Adipocyte (in vitro differentiated cells): ENCODE data around the gene ZNHIT2.
"Not testable (repeated sequence)": the region's sequence is repeated elsewhere in the genome, so short reads cannot be mapped to it uniquely, and the experiment has no call there.

ENCODE experiments used
- DNase-seq: peaks from one replicate; pipeline ENCODE4 v3.0.0-alpha.2; 2015; ENCODE audit warnings: low read depth
- H3K27me3 ChIP-seq: replicated peaks from 2 replicates; pipeline ENCODE4 v1.7.0; 2013; ENCODE audit warnings: mild to moderate bottlenecking, low read length, moderate library complexity; ENCODE audit not compliant: control insufficient read depth, insufficient read depth
- H3K36me3 ChIP-seq: 2 replicates; pipeline ENCODE4 v1.7.0; 2013; ENCODE audit warnings: low read length, mild to moderate bottlenecking, moderate library complexity; ENCODE audit not compliant: control insufficient read depth, insufficient read depth, severe bottlenecking
- H3K4me1 ChIP-seq: 2 replicates; pipeline ENCODE4 v1.7.0; 2013; ENCODE audit warnings: mild to moderate bottlenecking, low read length, moderate library complexity; ENCODE audit not compliant: control insufficient read depth, insufficient read depth
- H3K4me3 ChIP-seq: 2 replicates; pipeline ENCODE4 v1.7.0; 2013; ENCODE audit warnings: mild to moderate bottlenecking, low read length, moderate library complexity
- H3K9ac ChIP-seq: 2 replicates; pipeline ENCODE4 v1.7.0; 2013; ENCODE audit warnings: mild to moderate bottlenecking, low read length, moderate library complexity
- H3K9me3 ChIP-seq: 2 replicates; pipeline ENCODE4 v1.7.0; 2013; ENCODE audit warnings: mild to moderate bottlenecking, low read length, moderate library complexity; ENCODE audit not compliant: control insufficient read depth

ZNHIT2 gene

GRCh38 chr11:65125197-65126056 is 7.9 kb upstream of the ZNHIT2 start:
- Histone ChIP-seq H3K4me3 (no peak overlapping the region), H3K36me3 (peaks cover 67% of the 10 kb centered on the region), H3K9me3 (no peaks in the 10 kb centered on the region), H3K4me1 (peaks cover 14% of the 10 kb centered on the region), H3K9ac (no peak overlapping the region), H3K27me3 (no peaks in the 10 kb centered on the region)
- DNase-seq, result no peak

GRCh38 chr11:65124480-65125196 is 7.1 kb upstream of the ZNHIT2 start:
- no peak for DNase-seq
- Histone ChIP-seq H3K36me3 (peaks cover 67% of the 10 kb centered on the region), H3K4me1 (peaks cover 14% of the 10 kb centered on the region), H3K9ac (no peak overlapping the region), H3K27me3 (no peaks in the 10 kb centered on the region), H3K9me3 (no peaks in the 10 kb centered on the region), H3K4me3 (no peak overlapping the region)

GRCh38 chr11:65121865-65122696 is 4.6 kb upstream of the ZNHIT2 start, which contains the start of the genes FAU and MRPL49:
FAU (minus strand) TSS chr11:65122134; CDS start chr11:65121813, 321 bp downstream.
MRPL49 (plus strand) TSS chr11:65122321; CDS start chr11:65122347, 26 bp downstream.
- no peaks in the 10 kb centered on the region for H3K27me3 ChIP-seq
- H3K4me3 ChIP-seq, result peak within 1 kb of the TSS; percentile 95
- no peaks in the 10 kb centered on the region for H3K9me3 ChIP-seq
- DNase-seq, result peak; percentile 99
- peaks cover 60% of the 10 kb centered on the region for H3K36me3 ChIP-seq
- H3K4me1 ChIP-seq, result peaks cover 14% of the 10 kb centered on the region
- H3K9ac ChIP-seq, result peak within 1 kb of the TSS; percentile 96

GRCh38 chr11:65121447-65121864 is 4.0 kb upstream of the ZNHIT2 start:
- Histone ChIP-seq H3K9me3 (no peaks in the 10 kb centered on the region), H3K27me3 (no peaks in the 10 kb centered on the region), H3K36me3 (peaks cover 54% of the 10 kb centered on the region), H3K9ac (peak overlapping the region; percentile 96), H3K4me3 (peak overlapping the region; percentile 95), H3K4me1 (peaks cover 17% of the 10 kb centered on the region)
- DNase-seq, result peak; percentile 42

- Histone ChIP-seq H3K36me3 (peaks cover 51% of the 10 kb centered on the region), H3K9ac (peak overlapping the region; percentile 96), H3K9me3 (no peaks in the 10 kb centered on the region), H3K4me1 (peaks cover 23% of the 10 kb centered on the region), H3K4me3 (peak overlapping the region; percentile 95), H3K27me3 (no peaks in the 10 kb centered on the region)
- DNase-seq, result no peak
These were observed 3.3 kb upstream of the ZNHIT2 start for GRCh38 chr11:65120831-65121230.

GRCh38 chr11:65119670-65119995 is 2.1 kb upstream of the ZNHIT2 start:
- Histone ChIP-seq H3K9me3 (no peaks in the 10 kb centered on the region), H3K27me3 (no peaks in the 10 kb centered on the region), H3K36me3 (peaks cover 41% of the 10 kb centered on the region), H3K4me3 (no peak overlapping the region), H3K4me1 (peaks cover 26% of the 10 kb centered on the region), H3K9ac (peak overlapping the region; percentile 64)
- DNase-seq, result no peak

GRCh38 chr11:65118891-65119669 is 1.6 kb upstream of the ZNHIT2 start:
- peak overlapping the region; percentile 93 for H3K9ac ChIP-seq
- H3K4me3 ChIP-seq, H3K9me3 ChIP-seq, H3K27me3 ChIP-seq, DNase-seq: not testable (repeated sequence)
- peaks cover 39% of the 10 kb centered on the region for H3K36me3 ChIP-seq
- peaks cover 26% of the 10 kb centered on the region for H3K4me1 ChIP-seq

- Histone ChIP-seq H3K9ac (peak overlapping the region; percentile 93), H3K4me3 (no peak overlapping the region), H3K27me3 (no peaks in the 10 kb centered on the region), H3K4me1 (peaks cover 28% of the 10 kb centered on the region), H3K9me3 (no peaks in the 10 kb centered on the region), H3K36me3 (peaks cover 39% of the 10 kb centered on the region)
- no peak for DNase-seq
These were observed 766 bp upstream of the ZNHIT2 start for GRCh38 chr11:65118097-65118837.

GRCh38 chr11:65116370-65117205 is 913 bp downstream of the ZNHIT2 start:
- peak overlapping the region; percentile 93 for H3K9ac ChIP-seq
- no peaks in the 10 kb centered on the region for H3K27me3 ChIP-seq
- peak overlapping the region; percentile 90 for H3K4me3 ChIP-seq
- H3K4me1 ChIP-seq, result peaks cover 33% of the 10 kb centered on the region
- H3K9me3 ChIP-seq, result no peaks in the 10 kb centered on the region
- H3K36me3 ChIP-seq, result peaks cover 39% of the 10 kb centered on the region
- DNase-seq, result peak; percentile 75
